Measurements from ENCODE around the gene ATE1.
"Not testable (repeated sequence)": the region's sequence is repeated elsewhere in the genome, so short reads cannot be mapped to it uniquely, and the experiment has no call there.

The ATE1 gene

GRCh38 chr10:121832647-121833046, 95.2 kb downstream of the ATE1 start:
- DNase-seq (ENCODE audit: low read depth, low spot score): no peak

- no peak for DNase-seq (ENCODE audit: low read depth, low spot score)
These were observed 96.1 kb downstream of the ATE1 start for GRCh38 chr10:121831777-121832176.

GRCh38 chr10:121831237-121831636, 96.6 kb downstream of the ATE1 start:
- DNase-seq (ENCODE audit: low read depth, low spot score): no peak

GRCh38 chr10:121830101-121830500, 97.7 kb downstream of the ATE1 start:
- no peak for DNase-seq (ENCODE audit: low read depth, low spot score)

- DNase-seq (ENCODE audit: low read depth, low spot score): no peak
These were observed 99.8 kb downstream of the ATE1 start for GRCh38 chr10:121828045-121828444.

- DNase-seq (ENCODE audit: low read depth, low spot score): not testable (repeated sequence)
These were observed 101.1 kb downstream of the ATE1 start for GRCh38 chr10:121826773-121827172.

GRCh38 chr10:121823993-121824463, 103.8 kb downstream of the ATE1 start:
- peak; percentile 67 for DNase-seq (ENCODE audit: low read depth, low spot score)

- no peak for DNase-seq (ENCODE audit: low read depth, low spot score)
These were observed 105.1 kb downstream of the ATE1 start for GRCh38 chr10:121822724-121823123.

GRCh38 chr10:121822180-121822579, 105.7 kb downstream of the ATE1 start:
- no peak for DNase-seq (ENCODE audit: low read depth, low spot score)

- DNase-seq (ENCODE audit: low read depth, low spot score): no peak
These were observed 108.8 kb downstream of the ATE1 start for GRCh38 chr10:121819049-121819448.

GRCh38 chr10:121818599-121818998, 109.2 kb downstream of the ATE1 start:
- DNase-seq (ENCODE audit: low read depth, low spot score): no peak

- DNase-seq (ENCODE audit: low read depth, low spot score): no peak
These were observed 111.6 kb downstream of the ATE1 start for GRCh38 chr10:121816197-121816596.

- DNase-seq (ENCODE audit: low read depth, low spot score): no peak
These were observed 114.0 kb downstream of the ATE1 start for GRCh38 chr10:121813857-121814256.

GRCh38 chr10:121813211-121813815, 114.5 kb downstream of the ATE1 start:
- DNase-seq (ENCODE audit: low read depth, low spot score): no peak

- no peak for DNase-seq (ENCODE audit: low read depth, low spot score)
These were observed 115.8 kb downstream of the ATE1 start for GRCh38 chr10:121812031-121812430.

- no peak for DNase-seq (ENCODE audit: low read depth, low spot score)
These were observed 116.4 kb downstream of the ATE1 start for GRCh38 chr10:121811386-121811785.

- DNase-seq (ENCODE audit: low read depth, low spot score): no peak
These were observed 119.0 kb downstream of the ATE1 start for GRCh38 chr10:121808835-121809234.

GRCh38 chr10:121804460-121804859, 123.4 kb downstream of the ATE1 start:
- peak; percentile 5 for DNase-seq (ENCODE audit: low read depth, low spot score)

- no peak for DNase-seq (ENCODE audit: low read depth, low spot score)
These were observed 124.2 kb downstream of the ATE1 start for GRCh38 chr10:121803611-121804010.

- no peak for DNase-seq (ENCODE audit: low read depth, low spot score)
These were observed 127.0 kb downstream of the ATE1 start for GRCh38 chr10:121800831-121801230.

- DNase-seq (ENCODE audit: low read depth, low spot score): no peak
These were observed 127.7 kb downstream of the ATE1 start for GRCh38 chr10:121800146-121800545.

GRCh38 chr10:121797490-121797889, 130.3 kb downstream of the ATE1 start:
- DNase-seq (ENCODE audit: low read depth, low spot score): no peak

- DNase-seq (ENCODE audit: low read depth, low spot score): no peak
These were observed 131.5 kb downstream of the ATE1 start for GRCh38 chr10:121796342-121796741.

- peak; percentile 63 for DNase-seq (ENCODE audit: low read depth, low spot score)
These were observed 135.6 kb downstream of the ATE1 start for GRCh38 chr10:121792198-121792597.

Data from astrocyte of the hippocampus (primary cell).